GM18520 (cell line): Measurements from ENCODE around the gene PKD1.
"Not testable (repeated sequence)": the region's sequence is repeated elsewhere in the genome, so short reads cannot be mapped to it uniquely, and the experiment has no call there.

ENCODE experiments used
- ATAC-seq: cut with Tn5 transposase; IDR thresholded peaks from one replicate; pipeline ENCODE4 v1.9.1; 2021; ENCODE audit not compliant: unreplicated experiment

Gene PKD1

DNA sequence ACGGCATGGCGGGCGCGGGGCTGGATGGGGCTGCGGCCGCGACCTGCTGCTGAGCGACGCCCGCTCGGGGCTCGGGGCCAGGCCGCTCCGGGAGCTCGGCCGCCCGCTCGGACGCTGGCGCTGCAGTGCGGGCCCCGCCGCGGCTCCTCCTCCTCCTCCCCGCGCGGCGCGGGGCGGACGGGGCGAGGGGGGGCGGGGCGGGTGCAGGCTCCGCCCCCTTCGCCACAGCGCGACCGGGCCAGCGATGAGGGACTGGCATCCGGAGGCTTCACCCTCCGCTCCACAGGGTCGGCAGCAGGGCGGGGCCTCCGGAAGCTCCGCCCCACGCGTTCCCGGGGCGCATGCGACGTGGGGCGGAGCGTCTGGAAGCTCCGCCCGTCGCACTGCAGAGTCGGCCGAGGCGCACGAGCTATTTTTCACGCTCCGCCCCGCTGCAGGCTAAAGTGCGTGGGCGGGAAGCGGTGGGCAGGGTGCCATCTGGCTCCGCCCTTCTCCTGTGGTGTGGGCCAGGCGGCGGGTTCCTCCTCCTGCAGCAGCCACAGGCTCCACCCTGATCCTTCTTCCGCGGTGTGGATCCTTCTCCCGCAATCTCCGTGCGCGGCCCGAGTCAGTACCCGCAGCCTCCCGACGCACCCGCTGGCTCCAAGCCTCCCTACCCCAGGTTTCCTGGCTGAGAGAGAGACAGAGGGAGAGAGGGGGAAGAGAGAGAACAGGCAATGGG lies at the start of gene PKD1:
Gene PKD1, minus strand, starts transcription at position 129 of the 721 bp plus-strand sequence. CDS start 209 bp downstream, outside the sequence.
- ATAC-seq: not testable (repeated sequence)

- ATAC-seq: no peak
These were observed 49.3 kb upstream of the PKD1 start for GRCh38 chr16:2184962-2185361.

GRCh38 chr16:2184346-2184745 lies 48.6 kb upstream of the PKD1 start:
- no peak for ATAC-seq

GRCh38 chr16:2183671-2184070 lies 48.0 kb upstream of the PKD1 start:
- no peak for ATAC-seq

DNA sequence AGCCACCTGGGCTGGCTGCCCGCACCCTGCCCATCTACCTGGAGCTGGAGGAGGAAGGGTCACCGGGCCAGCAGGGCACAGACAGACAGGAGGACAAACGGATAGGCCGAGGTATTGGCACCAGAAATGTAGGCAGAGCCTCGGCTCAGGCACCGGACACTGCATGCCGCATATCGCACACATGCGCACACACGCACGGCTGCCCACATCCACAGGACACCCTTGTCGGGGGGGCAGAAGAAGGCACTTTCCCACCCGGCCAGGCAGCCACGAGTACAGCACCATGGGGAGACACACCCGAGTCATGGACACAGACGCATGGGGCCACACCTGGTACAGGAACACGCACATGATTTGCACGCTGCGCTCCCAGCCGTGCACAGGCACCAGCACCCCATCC lies 46.3 kb upstream of the PKD1 start:
- ATAC-seq: no peak

DNA sequence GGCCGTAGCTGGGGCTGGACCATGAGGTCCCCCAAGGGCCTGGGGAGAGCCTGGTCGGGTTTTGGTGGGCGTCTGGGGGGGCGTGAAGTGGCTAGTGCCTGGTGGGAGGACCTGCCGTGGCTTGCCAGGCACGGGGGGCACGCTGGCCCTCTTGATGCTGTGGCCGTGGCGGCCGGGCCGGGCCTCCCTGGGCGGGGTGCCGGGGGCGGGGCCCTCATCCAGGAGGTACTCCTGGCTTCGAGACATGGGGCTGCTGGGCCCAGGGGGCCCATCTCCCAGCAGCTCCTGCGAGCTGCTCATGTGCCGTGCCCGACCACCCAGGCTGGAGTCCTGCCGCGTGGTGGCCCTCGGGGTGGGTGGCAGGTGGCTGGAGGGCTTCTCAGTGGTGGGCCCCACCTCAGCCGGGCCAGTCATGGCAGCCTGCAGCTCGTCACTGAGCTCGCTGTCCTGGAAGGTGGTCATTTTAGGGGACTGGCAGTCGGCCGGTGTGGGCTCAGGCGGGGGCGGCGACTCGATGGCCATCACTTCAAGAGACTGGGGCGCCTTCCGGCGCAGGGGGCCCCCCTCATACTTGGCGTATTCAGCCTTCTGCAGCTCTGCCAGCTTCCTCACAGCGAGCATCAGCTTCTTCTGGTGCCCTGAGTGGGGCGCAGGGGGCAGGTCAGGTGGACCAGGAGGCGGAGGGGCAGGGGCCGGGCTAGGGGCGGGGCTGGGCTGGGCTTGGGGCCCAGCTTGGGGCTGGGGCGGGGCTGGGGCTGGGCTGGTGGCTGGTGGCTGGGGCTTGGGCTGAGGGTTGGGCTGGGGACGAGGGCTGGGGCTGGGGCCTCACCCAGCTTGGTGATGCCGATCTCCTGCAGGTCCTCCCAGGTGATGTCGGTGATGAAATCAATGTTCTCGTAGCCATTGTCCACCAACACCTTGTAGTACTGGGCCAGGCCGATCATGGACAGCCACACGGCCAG lies 45.5 kb upstream of the PKD1 start:
- no peak for ATAC-seq

- ATAC-seq: no peak
These were observed 44.8 kb upstream of the PKD1 start for GRCh38 chr16:2180461-2180860.

DNA sequence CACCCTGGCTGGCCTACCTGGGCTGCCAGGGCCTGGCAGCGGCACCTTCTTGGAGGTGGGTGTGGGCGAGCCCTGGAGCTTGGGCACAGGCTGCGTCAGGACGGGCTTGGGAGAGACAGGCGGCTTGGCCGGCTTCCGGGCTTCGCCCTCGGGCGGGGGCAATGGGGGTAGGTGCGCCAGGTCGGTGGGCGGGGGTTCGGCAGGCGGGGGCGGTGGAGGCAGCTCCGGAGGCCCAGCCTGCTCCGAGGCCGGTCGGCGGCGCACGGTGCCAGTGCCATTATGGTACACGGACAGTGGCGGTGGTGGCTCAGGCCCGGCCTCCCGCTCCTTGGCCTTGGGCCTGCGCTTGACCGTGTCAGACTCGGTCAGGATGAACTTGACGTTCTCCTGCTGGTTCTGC lies 43.9 kb upstream of the PKD1 start:
- no peak for ATAC-seq

GRCh38 chr16:2179107-2179501 lies 43.4 kb upstream of the PKD1 start:
- ATAC-seq: no peak

DNA sequence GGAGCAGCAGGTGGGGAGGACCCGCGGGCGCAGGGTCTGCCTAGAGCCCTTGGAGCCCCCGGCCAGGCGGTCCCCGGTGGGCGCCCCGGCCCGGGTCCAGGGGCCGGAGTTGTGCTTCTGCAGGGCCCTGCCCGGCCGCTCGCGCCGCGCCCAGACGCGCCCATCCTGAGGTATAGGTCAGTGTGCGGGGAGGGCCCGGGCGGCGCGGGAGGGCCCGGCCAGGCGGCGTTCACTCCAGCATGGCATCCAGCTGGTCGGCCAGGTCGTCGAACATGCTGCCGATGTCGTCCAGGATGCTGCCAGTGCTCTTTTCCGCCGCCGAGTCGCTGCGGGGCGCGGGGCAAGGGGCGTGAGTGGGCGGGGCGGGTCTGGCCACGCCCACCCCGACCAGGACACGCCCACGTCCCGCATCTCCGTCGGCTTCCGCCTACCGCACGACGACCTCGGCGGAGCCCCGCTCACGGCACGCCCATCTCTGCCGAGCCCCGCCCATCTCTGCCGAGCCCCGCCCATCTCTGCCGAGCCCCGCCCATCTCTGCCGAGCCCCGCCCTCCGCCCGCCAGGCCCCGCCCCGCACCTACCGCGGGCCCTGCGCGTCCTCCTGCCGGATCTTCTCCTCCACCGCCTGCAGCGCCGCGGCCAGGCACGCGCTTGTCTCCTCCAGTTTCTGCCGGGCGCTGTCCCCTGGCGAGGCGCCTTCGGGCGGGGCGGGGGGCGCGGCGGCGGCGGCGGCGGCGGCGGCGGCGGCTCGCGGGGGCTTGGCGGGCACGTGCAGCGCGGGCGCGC lies 42.8 kb upstream of the PKD1 start:
- no peak for ATAC-seq

GRCh38 chr16:2177561-2177960 lies 41.9 kb upstream of the PKD1 start:
- no peak for ATAC-seq

DNA sequence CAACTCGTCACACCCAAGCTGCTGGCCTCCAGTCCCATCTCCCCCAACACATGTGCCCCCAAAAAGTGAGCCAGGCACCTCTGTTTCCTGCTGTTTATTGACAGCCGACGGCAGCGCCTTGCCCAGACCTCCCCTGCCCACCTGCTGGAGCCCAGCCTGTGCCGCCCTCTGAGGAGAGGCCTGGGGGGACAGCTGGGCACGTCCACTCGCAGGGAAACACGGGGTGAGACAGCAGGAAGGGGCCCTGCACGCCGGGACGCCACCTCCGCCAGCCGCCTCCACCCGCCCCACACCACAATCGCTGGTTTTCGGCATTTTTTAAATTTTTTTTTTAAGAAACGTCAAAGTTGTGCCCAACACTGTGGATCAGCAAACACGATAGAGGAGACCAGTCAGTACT lies 41.4 kb upstream of the PKD1 start:
- ATAC-seq: no peak

- no peak for ATAC-seq
These were observed 40.3 kb upstream of the PKD1 start for GRCh38 chr16:2176047-2176446.

GRCh38 chr16:2175454-2175853 lies 39.8 kb upstream of the PKD1 start:
- no peak for ATAC-seq

GRCh38 chr16:2174396-2175131 lies 38.9 kb upstream of the PKD1 start:
- no peak for ATAC-seq

DNA sequence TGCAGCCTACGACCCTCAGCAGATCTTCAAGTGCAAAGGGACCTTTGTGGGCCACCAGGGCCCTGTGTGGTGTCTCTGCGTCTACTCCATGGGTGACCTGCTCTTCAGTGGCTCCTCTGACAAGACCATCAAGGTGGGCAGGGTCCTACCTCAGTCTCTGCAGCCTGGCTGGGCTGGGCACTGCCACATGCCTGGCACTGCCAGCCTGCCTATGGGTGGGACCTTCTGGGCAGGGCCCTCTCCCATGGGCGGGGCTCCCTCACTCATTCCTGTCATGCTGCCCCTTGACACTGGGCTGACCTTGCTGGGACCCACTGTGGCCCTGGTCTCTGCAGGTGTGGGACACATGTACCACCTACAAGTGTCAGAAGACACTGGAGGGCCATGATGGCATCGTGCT lies 38.2 kb upstream of the PKD1 start:
- ATAC-seq: no peak

- ATAC-seq: no peak
These were observed 37.7 kb upstream of the PKD1 start for GRCh38 chr16:2173366-2173765.

GRCh38 chr16:2172688-2173335 lies 37.1 kb upstream of the PKD1 start:
- no peak for ATAC-seq

- ATAC-seq: no peak
These were observed 36.0 kb upstream of the PKD1 start for GRCh38 chr16:2171601-2172178.
